ENCODE results near the gene RNF150.

DNA sequence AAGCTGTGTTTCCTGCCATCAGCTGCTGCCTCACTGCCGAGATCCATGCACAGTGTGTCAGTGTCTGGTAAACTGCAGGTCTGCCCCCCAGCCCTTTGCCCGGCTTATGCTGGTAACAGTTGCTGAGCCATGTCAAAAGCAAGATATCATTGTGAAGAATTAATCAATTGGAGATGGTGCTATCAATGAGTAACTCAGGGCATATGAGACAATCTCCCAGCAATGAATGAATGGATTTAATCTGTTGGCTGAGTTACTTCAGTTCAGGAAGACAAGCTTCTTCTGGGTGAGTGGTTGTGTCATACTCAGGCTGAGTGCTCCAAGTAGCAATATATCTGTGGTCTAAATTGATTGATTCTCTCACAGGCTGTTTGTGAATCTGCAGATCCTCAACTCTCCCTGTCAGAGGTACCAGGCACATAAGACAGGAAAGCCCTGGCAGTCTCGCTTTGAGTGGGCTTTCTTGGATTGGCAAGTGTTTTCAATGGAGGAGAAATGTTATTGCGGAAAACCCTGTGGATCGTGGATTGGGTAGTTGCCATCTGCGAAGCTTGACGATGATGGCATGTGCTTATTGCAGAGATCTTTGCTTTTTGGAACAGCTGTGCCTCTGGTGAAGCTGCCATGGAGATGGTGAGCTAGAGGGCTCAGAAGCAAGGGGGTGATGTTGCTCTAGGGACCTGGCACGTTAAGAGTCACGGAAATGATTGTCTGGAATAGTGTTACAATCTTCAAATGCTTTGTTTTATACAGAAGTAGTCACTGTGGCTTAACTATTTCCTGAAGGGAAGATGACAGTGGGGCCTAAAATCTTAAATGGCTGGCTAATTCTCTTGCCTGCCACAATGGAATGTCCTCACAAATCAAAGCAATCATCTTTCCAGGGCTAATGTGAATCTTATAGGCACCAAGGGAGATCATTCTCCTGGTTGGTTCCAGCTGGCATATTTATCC, 229.5 kb downstream of the RNF150 start:
- TF ChIP-seq, protein P1, sequence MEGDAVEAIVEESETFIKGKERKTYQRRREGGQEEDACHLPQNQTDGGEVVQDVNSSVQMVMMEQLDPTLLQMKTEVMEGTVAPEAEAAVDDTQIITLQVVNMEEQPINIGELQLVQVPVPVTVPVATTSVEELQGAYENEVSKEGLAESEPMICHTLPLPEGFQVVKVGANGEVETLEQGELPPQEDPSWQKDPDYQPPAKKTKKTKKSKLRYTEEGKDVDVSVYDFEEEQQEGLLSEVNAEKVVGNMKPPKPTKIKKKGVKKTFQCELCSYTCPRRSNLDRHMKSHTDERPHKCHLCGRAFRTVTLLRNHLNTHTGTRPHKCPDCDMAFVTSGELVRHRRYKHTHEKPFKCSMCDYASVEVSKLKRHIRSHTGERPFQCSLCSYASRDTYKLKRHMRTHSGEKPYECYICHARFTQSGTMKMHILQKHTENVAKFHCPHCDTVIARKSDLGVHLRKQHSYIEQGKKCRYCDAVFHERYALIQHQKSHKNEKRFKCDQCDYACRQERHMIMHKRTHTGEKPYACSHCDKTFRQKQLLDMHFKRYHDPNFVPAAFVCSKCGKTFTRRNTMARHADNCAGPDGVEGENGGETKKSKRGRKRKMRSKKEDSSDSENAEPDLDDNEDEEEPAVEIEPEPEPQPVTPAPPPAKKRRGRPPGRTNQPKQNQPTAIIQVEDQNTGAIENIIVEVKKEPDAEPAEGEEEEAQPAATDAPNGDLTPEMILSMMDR (IDR thresholded peaks at IDR 0.05) = no peak
- TF ChIP-seq EP300 (IDR thresholded peaks at IDR 0.05) (no peak), POLR2A (IDR thresholded peaks at IDR 0.05) (no peak)
